ENCODE data around the gene HSP90AB1. TPM values are rescaled to one million over a fixed set of nuclear protein-coding genes. Genes with fewer than 3 reads are reported as not detected.

HSP90AB1 gene
- polyA plus RNA-seq, 1 donor from 2014 or later, result 522 TPM

DNA sequence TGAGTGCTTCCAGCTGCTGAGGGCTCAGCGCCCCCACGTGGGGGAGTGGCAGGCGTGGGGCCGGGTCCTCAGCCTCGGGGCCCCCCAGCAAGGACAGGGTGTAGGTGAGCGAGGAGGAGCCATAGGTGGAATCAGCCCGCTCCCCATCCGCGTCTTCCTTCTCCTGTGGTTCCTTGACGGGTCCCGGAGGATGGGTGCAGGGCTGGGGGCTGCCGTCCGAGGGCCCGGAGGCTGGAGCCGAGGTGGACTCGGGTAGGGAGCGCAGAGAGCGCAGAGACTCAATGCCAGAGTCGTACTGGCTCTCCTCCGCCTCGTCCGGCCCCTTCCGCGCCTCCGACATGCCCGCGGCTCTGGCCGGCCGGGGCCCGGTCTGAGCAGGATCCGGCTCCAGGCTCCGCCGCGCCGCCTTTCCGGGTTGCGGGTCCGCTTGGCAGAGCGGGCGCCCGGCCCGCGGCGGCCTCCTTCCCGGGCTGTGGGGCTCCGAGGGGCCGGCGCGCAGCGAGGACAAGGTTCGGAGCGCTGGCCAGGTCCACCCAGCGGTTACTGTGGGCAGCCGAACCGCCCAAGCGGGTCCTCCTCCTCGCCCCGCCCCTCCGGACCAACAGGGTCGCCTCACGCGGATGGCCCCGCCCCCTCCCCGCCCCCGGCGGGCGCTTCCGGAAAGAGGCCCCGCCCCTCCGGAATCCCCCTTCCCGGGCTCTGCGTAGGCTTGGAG lies 18.3 kb downstream of the HSP90AB1 start, which contains the start of gene NFKBIE:
NFKBIE (minus strand) TSS at position 545 of the 715 bp plus-strand sequence; CDS start at position 340, 205 bp downstream.
- Histone ChIP-seq H3K4me3 (ENCODE audit: low read length) (peak within 1 kb of the TSS; percentile 96), H4K20me1 (ENCODE audit: insufficient read depth) (peaks cover 4% of the 10 kb centered on the region), H2AFZ (ENCODE audit: low read depth, low read length) (peak within 1 kb of the TSS; percentile 48), H3K36me3 (ENCODE audit: insufficient read depth, low read length) (no peaks in the 10 kb centered on the region), H3K27me3 (ENCODE audit: insufficient read depth, low read depth, low read length) (no peaks in the 10 kb centered on the region), H3F3A (ENCODE audit: insufficient read depth, low read length, poor library complexity, severe bottlenecking) (no peaks in the 10 kb centered on the region), H3K9me3 (ENCODE audit: low read length) (no peaks in the 10 kb centered on the region), H3K79me2 (replicated peaks; ENCODE audit: insufficient read depth, low read length) (peaks cover 14% of the 10 kb centered on the region), H3K27ac (ENCODE audit: low read length) (peak within 1 kb of the TSS; percentile 69), H3K4me2 (ENCODE audit: low read length) (peak within 1 kb of the TSS; percentile 95), H3K9me2 (ENCODE audit: insufficient read depth, low read length) (no peaks in the 10 kb centered on the region), H3K9ac (ENCODE audit: low read length) (peak within 1 kb of the TSS; percentile 79)
- TF ChIP-seq RAD21 (conservative IDR thresholded peaks at IDR 0.05) (peak; percentile 70), POLR2AphosphoS5 (IDR thresholded peaks at IDR 0.05) (peak; percentile 58), EZH2 (IDR thresholded peaks at IDR 0.05; ENCODE audit: borderline replicate concordance, insufficient read depth, low read length, poor library complexity, severe bottlenecking) (no peak), EP300 (conservative IDR thresholded peaks at IDR 0.05; ENCODE audit: poor library complexity, severe bottlenecking) (peak; percentile 47), MXI1 (conservative IDR thresholded peaks at IDR 0.05; ENCODE audit: poor library complexity, severe bottlenecking) (peak; percentile 88), SMC3 (conservative IDR thresholded peaks at IDR 0.05; ENCODE audit: poor library complexity) (peak; percentile 72), TAF1 (IDR thresholded peaks at IDR 0.05; ENCODE audit: low read depth) (no peak)
- TF ChIP-seq, protein P1, sequence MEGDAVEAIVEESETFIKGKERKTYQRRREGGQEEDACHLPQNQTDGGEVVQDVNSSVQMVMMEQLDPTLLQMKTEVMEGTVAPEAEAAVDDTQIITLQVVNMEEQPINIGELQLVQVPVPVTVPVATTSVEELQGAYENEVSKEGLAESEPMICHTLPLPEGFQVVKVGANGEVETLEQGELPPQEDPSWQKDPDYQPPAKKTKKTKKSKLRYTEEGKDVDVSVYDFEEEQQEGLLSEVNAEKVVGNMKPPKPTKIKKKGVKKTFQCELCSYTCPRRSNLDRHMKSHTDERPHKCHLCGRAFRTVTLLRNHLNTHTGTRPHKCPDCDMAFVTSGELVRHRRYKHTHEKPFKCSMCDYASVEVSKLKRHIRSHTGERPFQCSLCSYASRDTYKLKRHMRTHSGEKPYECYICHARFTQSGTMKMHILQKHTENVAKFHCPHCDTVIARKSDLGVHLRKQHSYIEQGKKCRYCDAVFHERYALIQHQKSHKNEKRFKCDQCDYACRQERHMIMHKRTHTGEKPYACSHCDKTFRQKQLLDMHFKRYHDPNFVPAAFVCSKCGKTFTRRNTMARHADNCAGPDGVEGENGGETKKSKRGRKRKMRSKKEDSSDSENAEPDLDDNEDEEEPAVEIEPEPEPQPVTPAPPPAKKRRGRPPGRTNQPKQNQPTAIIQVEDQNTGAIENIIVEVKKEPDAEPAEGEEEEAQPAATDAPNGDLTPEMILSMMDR (IDR thresholded peaks at IDR 0.05; ENCODE audit: poor library complexity, severe bottlenecking), result peak; percentile 79
- TF ChIP-seq, protein P2, sequence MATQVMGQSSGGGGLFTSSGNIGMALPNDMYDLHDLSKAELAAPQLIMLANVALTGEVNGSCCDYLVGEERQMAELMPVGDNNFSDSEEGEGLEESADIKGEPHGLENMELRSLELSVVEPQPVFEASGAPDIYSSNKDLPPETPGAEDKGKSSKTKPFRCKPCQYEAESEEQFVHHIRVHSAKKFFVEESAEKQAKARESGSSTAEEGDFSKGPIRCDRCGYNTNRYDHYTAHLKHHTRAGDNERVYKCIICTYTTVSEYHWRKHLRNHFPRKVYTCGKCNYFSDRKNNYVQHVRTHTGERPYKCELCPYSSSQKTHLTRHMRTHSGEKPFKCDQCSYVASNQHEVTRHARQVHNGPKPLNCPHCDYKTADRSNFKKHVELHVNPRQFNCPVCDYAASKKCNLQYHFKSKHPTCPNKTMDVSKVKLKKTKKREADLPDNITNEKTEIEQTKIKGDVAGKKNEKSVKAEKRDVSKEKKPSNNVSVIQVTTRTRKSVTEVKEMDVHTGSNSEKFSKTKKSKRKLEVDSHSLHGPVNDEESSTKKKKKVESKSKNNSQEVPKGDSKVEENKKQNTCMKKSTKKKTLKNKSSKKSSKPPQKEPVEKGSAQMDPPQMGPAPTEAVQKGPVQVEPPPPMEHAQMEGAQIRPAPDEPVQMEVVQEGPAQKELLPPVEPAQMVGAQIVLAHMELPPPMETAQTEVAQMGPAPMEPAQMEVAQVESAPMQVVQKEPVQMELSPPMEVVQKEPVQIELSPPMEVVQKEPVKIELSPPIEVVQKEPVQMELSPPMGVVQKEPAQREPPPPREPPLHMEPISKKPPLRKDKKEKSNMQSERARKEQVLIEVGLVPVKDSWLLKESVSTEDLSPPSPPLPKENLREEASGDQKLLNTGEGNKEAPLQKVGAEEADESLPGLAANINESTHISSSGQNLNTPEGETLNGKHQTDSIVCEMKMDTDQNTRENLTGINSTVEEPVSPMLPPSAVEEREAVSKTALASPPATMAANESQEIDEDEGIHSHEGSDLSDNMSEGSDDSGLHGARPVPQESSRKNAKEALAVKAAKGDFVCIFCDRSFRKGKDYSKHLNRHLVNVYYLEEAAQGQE (IDR thresholded peaks at IDR 0.05; ENCODE audit: borderline replicate concordance), result no peak

DNA sequence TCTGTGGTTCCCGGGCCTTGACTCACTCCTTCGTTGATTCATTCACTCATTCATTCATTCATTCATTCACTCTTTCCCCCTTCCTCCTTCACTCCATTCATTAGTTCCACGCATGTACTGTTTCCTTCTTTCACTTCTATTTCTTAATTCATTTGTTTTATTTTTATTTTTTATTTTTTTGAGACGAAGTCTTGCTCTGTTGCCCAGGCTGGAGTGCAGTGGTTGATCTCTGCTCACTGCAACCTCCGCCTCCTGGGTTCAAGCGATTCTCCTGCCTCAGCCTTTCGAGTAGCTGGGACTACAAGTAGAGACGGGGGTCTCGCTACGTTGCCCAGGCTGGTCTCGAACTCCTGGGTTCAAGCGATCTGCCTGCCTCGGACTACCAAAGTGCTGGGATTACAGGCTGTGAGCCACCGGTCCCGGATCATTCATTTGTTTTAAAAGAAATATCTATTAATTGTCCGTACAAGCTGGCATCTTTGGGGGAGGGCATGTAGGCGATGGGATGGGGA lies 18.9 kb downstream of the HSP90AB1 start:
- H3K27me3 ChIP-seq (ENCODE audit: insufficient read depth, low read depth, low read length), result no peaks in the 10 kb centered on the region
- no peak overlapping the region for H2AFZ ChIP-seq (ENCODE audit: low read depth, low read length)
- peak overlapping the region; percentile 79 for H3K9ac ChIP-seq (ENCODE audit: low read length)
- H4K20me1 ChIP-seq (ENCODE audit: insufficient read depth), result peaks cover 4% of the 10 kb centered on the region
- H3F3A ChIP-seq (ENCODE audit: insufficient read depth, low read length, poor library complexity, severe bottlenecking), result no peaks in the 10 kb centered on the region
- H3K79me2 ChIP-seq (replicated peaks; ENCODE audit: insufficient read depth, low read length), result peaks cover 14% of the 10 kb centered on the region
- no peaks in the 10 kb centered on the region for H3K9me2 ChIP-seq (ENCODE audit: insufficient read depth, low read length)
- no peak overlapping the region for H3K4me2 ChIP-seq (ENCODE audit: low read length)
- TF ChIP-seq RAD21 (conservative IDR thresholded peaks at IDR 0.05) (no peak), TAF1 (IDR thresholded peaks at IDR 0.05; ENCODE audit: low read depth) (no peak), MXI1 (conservative IDR thresholded peaks at IDR 0.05; ENCODE audit: poor library complexity, severe bottlenecking) (no peak), EZH2 (IDR thresholded peaks at IDR 0.05; ENCODE audit: borderline replicate concordance, insufficient read depth, low read length, poor library complexity, severe bottlenecking) (no peak), POLR2AphosphoS5 (IDR thresholded peaks at IDR 0.05) (no peak), EP300 (conservative IDR thresholded peaks at IDR 0.05; ENCODE audit: poor library complexity, severe bottlenecking) (no peak), SMC3 (conservative IDR thresholded peaks at IDR 0.05; ENCODE audit: poor library complexity) (no peak)
- TF ChIP-seq, protein P2 (IDR thresholded peaks at IDR 0.05; ENCODE audit: borderline replicate concordance), result no peak
- TF ChIP-seq, protein P1 (IDR thresholded peaks at IDR 0.05; ENCODE audit: poor library complexity, severe bottlenecking), result no peak
- H3K27ac ChIP-seq (ENCODE audit: low read length), result peak overlapping the region; percentile 44
- H3K4me3 ChIP-seq (ENCODE audit: low read length), result peak overlapping the region; percentile 96
- no peaks in the 10 kb centered on the region for H3K9me3 ChIP-seq (ENCODE audit: low read length)
- H3K36me3 ChIP-seq (ENCODE audit: insufficient read depth, low read length), result no peaks in the 10 kb centered on the region

All from neural cell (in vitro differentiated cells).